GM12875 (cell line): ENCODE results near the gene RPS19BP1.

Experiments
- H3K4me3 ChIP-seq: one replicate; pipeline ENCODE4 v1.5.1; 2011; ENCODE audit warnings: low read depth, low read length, control low read depth
- CTCF ChIP-seq: IDR thresholded peaks from 2 replicates; pipeline ENCODE4 v1.5.1; 2011; ENCODE audit warnings: low read depth, mild to moderate bottlenecking, control low read depth, inconsistent platforms, low read length, moderate library complexity, borderline replicate concordance; ENCODE audit not compliant: insufficient read depth

The RPS19BP1 gene

DNA sequence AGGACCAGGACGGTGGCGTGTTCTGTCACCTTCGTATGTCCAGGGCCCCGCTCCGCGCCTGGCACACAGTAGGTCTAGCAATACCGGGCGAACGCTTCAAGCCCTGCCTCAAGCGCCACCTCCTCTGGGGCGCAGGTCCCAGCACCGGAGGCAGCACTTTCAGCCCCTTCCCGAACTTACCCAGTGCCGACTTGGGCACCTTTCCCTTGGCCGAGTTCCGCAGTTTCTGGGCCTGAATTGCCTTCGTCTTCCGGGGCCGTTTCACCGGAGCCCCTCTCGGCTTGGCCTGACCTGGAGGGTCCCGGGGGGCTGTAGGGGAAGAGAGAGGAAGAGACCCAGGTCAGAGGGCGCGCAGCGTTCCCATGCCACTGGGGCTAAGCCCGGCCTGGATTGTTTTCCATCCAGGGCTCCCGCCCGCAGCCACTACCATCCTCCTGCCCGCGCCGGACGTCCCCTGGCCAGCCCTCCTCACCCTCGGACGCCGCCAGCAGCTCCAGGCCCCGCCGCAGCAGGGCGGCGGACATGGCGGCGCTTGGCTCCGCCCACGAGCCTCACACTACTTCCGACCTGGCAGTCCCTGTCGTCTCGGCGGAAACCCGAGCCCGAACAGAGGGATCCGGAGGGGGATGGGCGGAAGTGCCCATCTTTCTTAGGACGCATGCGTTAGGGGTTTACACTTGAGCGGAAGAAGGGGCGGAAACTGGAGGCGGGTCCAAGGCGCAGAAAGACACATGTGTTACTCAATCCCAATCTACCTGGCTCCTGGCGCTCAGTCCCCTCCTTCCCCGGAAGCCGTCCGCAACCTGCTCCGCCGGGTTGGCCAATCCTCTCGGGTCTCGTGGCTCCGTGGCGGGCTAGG, at the start of gene RPS19BP1:
Gene RPS19BP1, minus strand, starts transcription at position 534 of the 859 bp plus-strand sequence. Its CDS starts 10 bp downstream, at position 524.
- no peak for TF ChIP-seq CTCF
- H3K4me3 ChIP-seq: peak within 1 kb of the TSS; percentile 99

DNA sequence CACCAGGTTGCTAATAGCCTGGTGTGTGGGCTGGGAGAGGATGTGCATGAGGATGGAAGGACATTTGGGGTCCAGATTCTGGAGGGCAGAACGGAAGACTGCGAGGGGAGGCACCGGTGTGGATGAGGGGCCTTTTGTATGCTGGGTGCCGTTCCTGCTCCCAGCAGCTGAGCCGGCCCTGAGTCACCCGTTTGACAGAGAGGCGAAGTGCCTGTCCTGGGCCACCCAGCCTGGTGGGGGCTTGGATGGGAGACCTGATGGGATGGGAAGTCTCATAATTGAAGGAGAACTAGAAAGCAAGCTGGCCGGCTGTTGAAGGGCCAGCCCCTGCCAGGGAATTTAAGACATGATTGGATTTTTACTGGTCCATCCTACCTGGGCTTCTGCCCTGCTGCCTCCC, 48.8 kb upstream of the RPS19BP1 start:
- TF ChIP-seq CTCF: no peak
- H3K4me3 ChIP-seq: no peak overlapping the region

DNA sequence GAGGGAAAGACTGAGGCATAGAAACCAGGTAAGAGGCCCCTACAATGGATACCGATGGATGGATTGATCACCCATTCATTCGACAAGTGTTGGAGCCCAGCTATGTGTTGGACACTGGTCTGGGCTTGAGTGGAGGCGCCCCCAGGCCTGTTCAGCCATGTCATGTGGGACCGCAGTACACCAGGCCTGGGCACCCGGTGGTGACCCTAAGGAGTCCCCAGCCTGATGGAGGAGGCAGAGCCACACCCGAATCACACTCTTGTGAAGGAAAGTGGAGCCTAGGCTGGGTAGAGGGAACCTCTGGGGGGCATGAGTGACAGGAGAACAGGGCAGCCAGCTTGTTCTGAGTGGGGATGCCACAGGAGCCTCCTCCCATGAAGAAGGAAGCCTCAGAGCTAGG, 48.2 kb upstream of the RPS19BP1 start:
- no peak for TF ChIP-seq CTCF
- no peak overlapping the region for H3K4me3 ChIP-seq

- TF ChIP-seq CTCF: no peak
- no peak overlapping the region for H3K4me3 ChIP-seq
Observed at GRCh38 chr22:39580006-39580441, 47.5 kb upstream of the RPS19BP1 start.

GRCh38 chr22:39577900-39578299, 45.4 kb upstream of the RPS19BP1 start:
- TF ChIP-seq CTCF: no peak
- H3K4me3 ChIP-seq: no peak overlapping the region

- TF ChIP-seq CTCF: no peak
- H3K4me3 ChIP-seq: no peak overlapping the region
Observed at GRCh38 chr22:39577366-39577765, 44.8 kb upstream of the RPS19BP1 start.

DNA sequence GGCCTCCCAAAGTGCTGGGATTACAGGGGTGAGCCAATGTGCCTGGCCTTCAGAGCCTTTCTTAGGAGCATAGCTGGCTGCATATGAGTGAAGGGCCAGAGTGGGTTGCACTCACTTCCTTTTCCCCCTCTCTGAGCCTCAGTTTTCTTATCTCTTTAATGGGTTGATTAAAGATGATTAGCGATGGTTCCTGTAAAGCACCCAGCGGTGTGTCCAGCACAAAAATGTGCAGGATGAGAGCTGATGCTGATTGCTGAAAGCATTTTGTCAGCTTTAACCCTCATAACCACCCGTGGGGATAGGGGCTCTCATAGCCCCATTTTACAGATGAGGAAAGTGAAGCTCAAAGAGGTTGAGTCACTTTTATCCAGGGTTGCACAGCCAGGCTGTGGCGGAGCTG, 43.5 kb upstream of the RPS19BP1 start:
- H3K4me3 ChIP-seq: no peak overlapping the region
- TF ChIP-seq CTCF: no peak
